Measurements from ENCODE around the gene BNC2.

DNA sequence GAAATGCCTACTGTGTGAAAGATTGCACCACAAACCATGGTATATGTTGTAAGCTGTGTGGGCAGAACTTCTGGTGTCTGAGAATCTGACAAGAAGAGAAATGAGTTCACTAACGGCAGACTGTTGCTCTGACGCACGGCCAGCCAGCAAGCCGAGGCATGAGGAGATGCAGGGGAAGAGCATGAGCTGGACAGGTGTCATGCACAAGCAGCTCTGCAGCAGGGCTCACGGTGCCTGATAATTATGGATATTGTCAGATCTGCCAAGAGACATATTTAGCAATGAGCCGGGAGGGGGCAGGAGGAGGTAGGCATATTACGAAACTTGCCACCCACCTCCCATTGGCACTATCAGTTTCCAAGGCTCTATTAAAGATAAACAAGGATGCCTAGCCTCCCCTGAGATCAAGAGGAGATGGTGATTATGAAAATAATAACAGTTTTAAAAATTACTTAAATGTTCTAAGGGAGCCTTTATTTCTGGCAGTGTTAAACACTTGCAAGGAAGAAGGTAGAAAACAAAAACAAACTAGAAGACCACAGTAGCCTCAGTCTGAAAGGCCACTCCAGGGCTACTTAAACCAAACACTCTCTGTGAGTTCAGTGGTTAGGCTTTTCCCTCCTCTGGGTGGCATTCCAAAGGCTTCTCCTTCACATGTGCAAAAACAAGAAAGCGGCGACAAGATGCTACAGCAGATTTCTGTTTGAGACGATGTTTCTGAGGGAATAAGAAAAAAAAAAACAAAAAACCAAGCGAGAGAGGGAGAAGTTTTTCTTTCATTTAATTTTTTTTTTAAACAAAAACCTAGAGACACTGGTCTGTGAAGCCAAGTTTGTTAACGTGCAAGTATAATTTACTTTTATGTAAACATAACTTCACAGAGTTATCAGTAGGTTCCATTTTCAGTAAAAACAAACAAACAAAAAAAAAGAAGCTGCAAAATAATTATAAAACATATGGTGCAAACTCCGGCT is 339.5 kb downstream of the BNC2 start:
- TF ChIP-seq, protein P1, sequence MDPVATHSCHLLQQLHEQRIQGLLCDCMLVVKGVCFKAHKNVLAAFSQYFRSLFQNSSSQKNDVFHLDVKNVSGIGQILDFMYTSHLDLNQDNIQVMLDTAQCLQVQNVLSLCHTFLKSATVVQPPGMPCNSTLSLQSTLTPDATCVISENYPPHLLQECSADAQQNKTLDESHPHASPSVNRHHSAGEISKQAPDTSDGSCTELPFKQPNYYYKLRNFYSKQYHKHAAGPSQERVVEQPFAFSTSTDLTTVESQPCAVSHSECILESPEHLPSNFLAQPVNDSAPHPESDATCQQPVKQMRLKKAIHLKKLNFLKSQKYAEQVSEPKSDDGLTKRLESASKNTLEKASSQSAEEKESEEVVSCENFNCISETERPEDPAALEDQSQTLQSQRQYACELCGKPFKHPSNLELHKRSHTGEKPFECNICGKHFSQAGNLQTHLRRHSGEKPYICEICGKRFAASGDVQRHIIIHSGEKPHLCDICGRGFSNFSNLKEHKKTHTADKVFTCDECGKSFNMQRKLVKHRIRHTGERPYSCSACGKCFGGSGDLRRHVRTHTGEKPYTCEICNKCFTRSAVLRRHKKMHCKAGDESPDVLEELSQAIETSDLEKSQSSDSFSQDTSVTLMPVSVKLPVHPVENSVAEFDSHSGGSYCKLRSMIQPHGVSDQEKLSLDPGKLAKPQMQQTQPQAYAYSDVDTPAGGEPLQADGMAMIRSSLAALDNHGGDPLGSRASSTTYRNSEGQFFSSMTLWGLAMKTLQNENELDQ (tag by site-specific recombination; IDR thresholded peaks at IDR 0.05; ENCODE audit: low read depth), result no peak
- TF ChIP-seq REST (tag by site-specific recombination; IDR thresholded peaks at IDR 0.05) (no peak), ZNF768 (tag by site-specific recombination; IDR thresholded peaks at IDR 0.05) (no peak), ZNF585B (tag by site-specific recombination; IDR thresholded peaks at IDR 0.05) (no peak), ZNF239 (tag by site-specific recombination; IDR thresholded peaks at IDR 0.05) (no peak), ZNF19 (tag by site-specific recombination; IDR thresholded peaks at IDR 0.05; ENCODE audit: low read depth) (no peak), ZNF311 (tag by site-specific recombination; IDR thresholded peaks at IDR 0.05; ENCODE audit: borderline replicate concordance) (no peak), ZNF654 (tag by site-specific recombination; IDR thresholded peaks at IDR 0.05; ENCODE audit: low read depth) (no peak)
- TF ChIP-seq, protein P2, sequence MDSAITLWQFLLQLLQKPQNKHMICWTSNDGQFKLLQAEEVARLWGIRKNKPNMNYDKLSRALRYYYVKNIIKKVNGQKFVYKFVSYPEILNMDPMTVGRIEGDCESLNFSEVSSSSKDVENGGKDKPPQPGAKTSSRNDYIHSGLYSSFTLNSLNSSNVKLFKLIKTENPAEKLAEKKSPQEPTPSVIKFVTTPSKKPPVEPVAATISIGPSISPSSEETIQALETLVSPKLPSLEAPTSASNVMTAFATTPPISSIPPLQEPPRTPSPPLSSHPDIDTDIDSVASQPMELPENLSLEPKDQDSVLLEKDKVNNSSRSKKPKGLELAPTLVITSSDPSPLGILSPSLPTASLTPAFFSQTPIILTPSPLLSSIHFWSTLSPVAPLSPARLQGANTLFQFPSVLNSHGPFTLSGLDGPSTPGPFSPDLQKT (IDR thresholded peaks at IDR 0.05; ENCODE audit: borderline replicate concordance, low read depth, low read length), result no peak
- TF ChIP-seq, protein P3, sequence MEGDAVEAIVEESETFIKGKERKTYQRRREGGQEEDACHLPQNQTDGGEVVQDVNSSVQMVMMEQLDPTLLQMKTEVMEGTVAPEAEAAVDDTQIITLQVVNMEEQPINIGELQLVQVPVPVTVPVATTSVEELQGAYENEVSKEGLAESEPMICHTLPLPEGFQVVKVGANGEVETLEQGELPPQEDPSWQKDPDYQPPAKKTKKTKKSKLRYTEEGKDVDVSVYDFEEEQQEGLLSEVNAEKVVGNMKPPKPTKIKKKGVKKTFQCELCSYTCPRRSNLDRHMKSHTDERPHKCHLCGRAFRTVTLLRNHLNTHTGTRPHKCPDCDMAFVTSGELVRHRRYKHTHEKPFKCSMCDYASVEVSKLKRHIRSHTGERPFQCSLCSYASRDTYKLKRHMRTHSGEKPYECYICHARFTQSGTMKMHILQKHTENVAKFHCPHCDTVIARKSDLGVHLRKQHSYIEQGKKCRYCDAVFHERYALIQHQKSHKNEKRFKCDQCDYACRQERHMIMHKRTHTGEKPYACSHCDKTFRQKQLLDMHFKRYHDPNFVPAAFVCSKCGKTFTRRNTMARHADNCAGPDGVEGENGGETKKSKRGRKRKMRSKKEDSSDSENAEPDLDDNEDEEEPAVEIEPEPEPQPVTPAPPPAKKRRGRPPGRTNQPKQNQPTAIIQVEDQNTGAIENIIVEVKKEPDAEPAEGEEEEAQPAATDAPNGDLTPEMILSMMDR (tag by site-specific recombination; IDR thresholded peaks at IDR 0.05), result no peak

Measured in HEK293 (cell line).